Central memory CD8-positive, alpha-beta T cell (primary cell): ENCODE results near the gene MS4A15.

Experiments used
- ATAC-seq: fragments of 150-1000 bp; cut with Tn5 transposase; replicated peaks from 2 replicates; pipeline ENCODE4 v1.10.0; 2022; ENCODE audit warnings: mild to moderate bottlenecking, moderate FRiP score, moderate number of reproducible peaks; ENCODE audit not compliant: poor library complexity, severe bottlenecking; ENCODE audit errors: extremely low read depth
- DNase-seq, 2 donors: peaks; one replicate each; pipeline ENCODE4 v3.0.0; 2021; ENCODE audit warnings: low spot score in 2 of 2
- H3K27ac Mint-ChIP-seq: one replicate; pipeline ENCODE4 v1.8.0; 2022; ENCODE audit warnings: low read depth, mild to moderate bottlenecking, moderate library complexity, mixed read lengths
- H3K27me3 Mint-ChIP-seq: one replicate; pipeline ENCODE4 v1.8.0; 2022; ENCODE audit warnings: mixed read lengths
- H3K36me3 Mint-ChIP-seq: one replicate; pipeline ENCODE4 v1.8.0; 2022; ENCODE audit warnings: mild to moderate bottlenecking, moderate library complexity, mixed read lengths; ENCODE audit not compliant: insufficient read depth
- H3K4me1 Mint-ChIP-seq: one replicate; pipeline ENCODE4 v1.8.0; 2022; ENCODE audit warnings: mixed read lengths
- H3K4me3 Mint-ChIP-seq: one replicate; pipeline ENCODE4 v1.8.0; 2022; ENCODE audit warnings: mild to moderate bottlenecking, moderate library complexity, mixed read lengths
- H3K9me3 Mint-ChIP-seq: one replicate; pipeline ENCODE4 v1.8.0; 2022; ENCODE audit warnings: mixed read lengths

The MS4A15 gene

GRCh38 chr11:60783141-60783484 lies 26.4 kb downstream of the MS4A15 start:
- Mint-ChIP-seq H3K27me3 (no peaks in the 10 kb centered on the region), H3K4me3 (no peak overlapping the region), H3K9me3 (no peaks in the 10 kb centered on the region), H3K27ac (no peak overlapping the region), H3K36me3 (no peaks in the 10 kb centered on the region), H3K4me1 (no peaks in the 10 kb centered on the region)
- DNase-seq (no peak), ATAC-seq (no peak)

GRCh38 chr11:60783911-60784310 lies 27.2 kb downstream of the MS4A15 start:
- no peak for DNase-seq
- ATAC-seq, result no peak

GRCh38 chr11:60785136-60785535 lies 28.5 kb downstream of the MS4A15 start, which contains the start of gene MS4A10:
MS4A10 (plus strand) TSS chr11:60785333; CDS start chr11:60790336, 5,003 bp downstream.
- ATAC-seq, result no peak
- Mint-ChIP-seq H3K9me3 (no peaks in the 10 kb centered on the region), H3K27ac (no peak within 1 kb of the TSS), H3K27me3 (no peaks in the 10 kb centered on the region), H3K4me3 (no peak within 1 kb of the TSS), H3K36me3 (no peaks in the 10 kb centered on the region), H3K4me1 (no peaks in the 10 kb centered on the region)
- no peak for DNase-seq

More at GRCh38 chr11:60783911-60784310, 27.2 kb downstream of the MS4A15 start:
- H3K36me3 Mint-ChIP-seq, result no peaks in the 10 kb centered on the region
- no peaks in the 10 kb centered on the region for H3K9me3 Mint-ChIP-seq
- no peak overlapping the region for H3K27ac Mint-ChIP-seq
- H3K27me3 Mint-ChIP-seq, result no peaks in the 10 kb centered on the region
- no peaks in the 10 kb centered on the region for H3K4me1 Mint-ChIP-seq
- H3K4me3 Mint-ChIP-seq, result no peak overlapping the region

GRCh38 chr11:60785806-60786361 lies 29.2 kb downstream of the MS4A15 start:
- no peaks in the 10 kb centered on the region for H3K4me1 Mint-ChIP-seq
- no peaks in the 10 kb centered on the region for H3K9me3 Mint-ChIP-seq
- no peaks in the 10 kb centered on the region for H3K36me3 Mint-ChIP-seq
- no peak overlapping the region for H3K27ac Mint-ChIP-seq
- ATAC-seq, result no peak
- H3K27me3 Mint-ChIP-seq, result no peaks in the 10 kb centered on the region
- no peak for DNase-seq
- H3K4me3 Mint-ChIP-seq, result no peak overlapping the region

GRCh38 chr11:60786811-60787567 lies 30.3 kb downstream of the MS4A15 start:
- H3K27me3 Mint-ChIP-seq, result no peaks in the 10 kb centered on the region
- H3K36me3 Mint-ChIP-seq, result no peaks in the 10 kb centered on the region
- ATAC-seq (no peak), DNase-seq (no peak)
- H3K9me3 Mint-ChIP-seq, result no peaks in the 10 kb centered on the region
- H3K4me3 Mint-ChIP-seq, result no peak overlapping the region
- no peaks in the 10 kb centered on the region for H3K4me1 Mint-ChIP-seq
- H3K27ac Mint-ChIP-seq, result no peak overlapping the region

- Mint-ChIP-seq H3K4me3 (no peak overlapping the region), H3K4me1 (no peaks in the 10 kb centered on the region), H3K27ac (no peak overlapping the region), H3K27me3 (no peaks in the 10 kb centered on the region), H3K9me3 (no peaks in the 10 kb centered on the region), H3K36me3 (no peaks in the 10 kb centered on the region)
- DNase-seq (no peak), ATAC-seq (no peak)
These were observed 31.9 kb downstream of the MS4A15 start for GRCh38 chr11:60788401-60789125.

- DNase-seq (no peak), ATAC-seq (no peak)
- Mint-ChIP-seq H3K27ac (no peak overlapping the region), H3K36me3 (no peaks in the 10 kb centered on the region), H3K4me3 (no peak overlapping the region), H3K4me1 (no peaks in the 10 kb centered on the region), H3K9me3 (no peaks in the 10 kb centered on the region), H3K27me3 (no peaks in the 10 kb centered on the region)
These were observed 34.1 kb downstream of the MS4A15 start for GRCh38 chr11:60790726-60791125.

- ATAC-seq, result no peak
- Mint-ChIP-seq H3K4me1 (no peaks in the 10 kb centered on the region), H3K4me3 (no peak overlapping the region), H3K9me3 (no peaks in the 10 kb centered on the region), H3K27ac (no peak overlapping the region), H3K36me3 (no peaks in the 10 kb centered on the region), H3K27me3 (no peaks in the 10 kb centered on the region)
- DNase-seq, result no peak
These were observed 34.7 kb downstream of the MS4A15 start for GRCh38 chr11:60791153-60791933.

GRCh38 chr11:60792521-60792920 lies 35.9 kb downstream of the MS4A15 start:
- Mint-ChIP-seq H3K9me3 (no peaks in the 10 kb centered on the region), H3K27ac (no peak overlapping the region), H3K4me3 (no peak overlapping the region), H3K4me1 (no peaks in the 10 kb centered on the region), H3K36me3 (no peaks in the 10 kb centered on the region), H3K27me3 (no peaks in the 10 kb centered on the region)
- ATAC-seq, result no peak
- no peak for DNase-seq

- DNase-seq, result no peak
- Mint-ChIP-seq H3K9me3 (no peaks in the 10 kb centered on the region), H3K27ac (no peak overlapping the region), H3K4me1 (no peaks in the 10 kb centered on the region), H3K36me3 (peaks cover 3% of the 10 kb centered on the region), H3K27me3 (peaks cover 19% of the 10 kb centered on the region), H3K4me3 (no peak overlapping the region)
- ATAC-seq, result no peak
These were observed 38.6 kb downstream of the MS4A15 start for GRCh38 chr11:60795291-60795690.

GRCh38 chr11:60797846-60798630 lies 41.4 kb downstream of the MS4A15 start:
- no peak overlapping the region for H3K27ac Mint-ChIP-seq
- peaks cover 46% of the 10 kb centered on the region for H3K27me3 Mint-ChIP-seq
- no peak for DNase-seq
- no peaks in the 10 kb centered on the region for H3K9me3 Mint-ChIP-seq
- H3K36me3 Mint-ChIP-seq, result peaks cover 3% of the 10 kb centered on the region
- ATAC-seq, result no peak
- H3K4me3 Mint-ChIP-seq, result no peak overlapping the region
- H3K4me1 Mint-ChIP-seq, result no peaks in the 10 kb centered on the region

GRCh38 chr11:60798631-60799030 lies 42.0 kb downstream of the MS4A15 start:
- no peak for ATAC-seq
- no peak for DNase-seq
- no peaks in the 10 kb centered on the region for H3K4me1 Mint-ChIP-seq
- H3K9me3 Mint-ChIP-seq, result no peaks in the 10 kb centered on the region
- no peak overlapping the region for H3K27ac Mint-ChIP-seq
- H3K36me3 Mint-ChIP-seq, result peaks cover 3% of the 10 kb centered on the region
- no peak overlapping the region for H3K4me3 Mint-ChIP-seq
- H3K27me3 Mint-ChIP-seq, result peaks cover 49% of the 10 kb centered on the region
